Loucy (cell line): ENCODE data around the gene SRA1.

Experiments used
- EZH2phosphoT487 ChIP-seq: fragments of 200-600 bp; IDR thresholded peaks from 2 replicates; pipeline ENCODE4 v1.6.1; 2018; ENCODE audit warnings: antibody characterized with exemption, mild to moderate bottlenecking, moderate library complexity, borderline replicate concordance
- TF ChIP-seq, protein P1 (sequence below): fragments of 200-600 bp; sonication (generic); conservative IDR thresholded peaks from 2 replicates; pipeline ENCODE4 v1.5.1; 2014; ENCODE audit warnings: mild to moderate bottlenecking, antibody characterized with exemption, low read length

DNA sequence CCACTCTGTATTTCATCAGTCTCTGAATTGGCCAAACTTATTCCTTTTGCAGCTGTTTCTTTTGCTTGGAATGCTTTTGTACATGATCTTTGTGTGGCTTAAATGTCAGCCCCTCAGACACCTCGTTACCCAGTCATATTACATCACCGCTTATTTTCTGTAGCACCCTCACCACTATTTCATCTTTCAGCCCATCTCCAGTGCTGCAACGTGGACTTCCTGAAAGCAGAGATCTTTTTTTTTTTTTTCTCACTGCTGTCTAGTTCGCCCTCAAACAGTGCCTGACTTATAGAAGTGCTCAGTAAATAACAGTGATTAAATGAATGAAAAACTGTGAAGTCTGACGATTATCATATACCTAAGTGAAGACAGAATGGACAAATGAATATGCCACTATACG, 835 bp downstream of the SRA1 start:
- TF ChIP-seq, protein P1, sequence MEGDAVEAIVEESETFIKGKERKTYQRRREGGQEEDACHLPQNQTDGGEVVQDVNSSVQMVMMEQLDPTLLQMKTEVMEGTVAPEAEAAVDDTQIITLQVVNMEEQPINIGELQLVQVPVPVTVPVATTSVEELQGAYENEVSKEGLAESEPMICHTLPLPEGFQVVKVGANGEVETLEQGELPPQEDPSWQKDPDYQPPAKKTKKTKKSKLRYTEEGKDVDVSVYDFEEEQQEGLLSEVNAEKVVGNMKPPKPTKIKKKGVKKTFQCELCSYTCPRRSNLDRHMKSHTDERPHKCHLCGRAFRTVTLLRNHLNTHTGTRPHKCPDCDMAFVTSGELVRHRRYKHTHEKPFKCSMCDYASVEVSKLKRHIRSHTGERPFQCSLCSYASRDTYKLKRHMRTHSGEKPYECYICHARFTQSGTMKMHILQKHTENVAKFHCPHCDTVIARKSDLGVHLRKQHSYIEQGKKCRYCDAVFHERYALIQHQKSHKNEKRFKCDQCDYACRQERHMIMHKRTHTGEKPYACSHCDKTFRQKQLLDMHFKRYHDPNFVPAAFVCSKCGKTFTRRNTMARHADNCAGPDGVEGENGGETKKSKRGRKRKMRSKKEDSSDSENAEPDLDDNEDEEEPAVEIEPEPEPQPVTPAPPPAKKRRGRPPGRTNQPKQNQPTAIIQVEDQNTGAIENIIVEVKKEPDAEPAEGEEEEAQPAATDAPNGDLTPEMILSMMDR: no peak
- no peak for TF ChIP-seq EZH2phosphoT487
